H7 (cell line): ENCODE results near the gene AP1S2. TPM values are rescaled to one million over a fixed set of nuclear protein-coding genes. Genes with fewer than 3 reads are reported as not detected.

Experiments
- DNase-seq: peaks from one replicate; pipeline ENCODE4 v3.0.0; 2012
- H3K27me3 ChIP-seq: 2 replicates; pipeline ENCODE4 v1.6.0; 2011; ENCODE audit warnings: mild to moderate bottlenecking, low read length; ENCODE audit not compliant: control insufficient read depth, insufficient read depth
- H3K36me3 ChIP-seq: replicated peaks from 2 replicates; pipeline ENCODE4 v1.5.1; 2011; ENCODE audit warnings: low read length; ENCODE audit not compliant: control insufficient read depth, insufficient read depth
- H3K4me3 ChIP-seq: 2 replicates; pipeline ENCODE4 v1.5.1; 2011; ENCODE audit warnings: low read depth, mild to moderate bottlenecking, control low read depth, low read length, moderate library complexity; ENCODE audit not compliant: insufficient read depth
- total RNA-seq: library from RNA; depleted of rRNA; stranded (reverse); fragments of >200 nt; shearing (Covaris generic); gene quantifications from 2 replicates; pipeline ENCODE4 v1.2.3, GENCODE V29; 2014

Gene AP1S2
- total RNA-seq, 1 experiment from 2014 or later, result 287 TPM

GRCh38 chrX:15866147-15866546, 11.5 kb upstream of the AP1S2 start:
- Histone ChIP-seq H3K27me3 (no peaks in the 10 kb centered on the region), H3K36me3 (no peaks in the 10 kb centered on the region), H3K4me3 (no peak overlapping the region)
- DNase-seq, result no peak

- DNase-seq, result no peak
- Histone ChIP-seq H3K4me3 (no peak overlapping the region), H3K36me3 (no peaks in the 10 kb centered on the region), H3K27me3 (no peaks in the 10 kb centered on the region)
Observed at GRCh38 chrX:15864629-15865028, 10.0 kb upstream of the AP1S2 start.

- Histone ChIP-seq H3K27me3 (no peaks in the 10 kb centered on the region), H3K4me3 (no peak overlapping the region), H3K36me3 (no peaks in the 10 kb centered on the region)
- DNase-seq, result no peak
Observed at GRCh38 chrX:15864023-15864422, 9.4 kb upstream of the AP1S2 start.

GRCh38 chrX:15860921-15861320, 6.3 kb upstream of the AP1S2 start:
- Histone ChIP-seq H3K36me3 (no peaks in the 10 kb centered on the region), H3K27me3 (no peaks in the 10 kb centered on the region), H3K4me3 (no peak overlapping the region)
- no peak for DNase-seq

GRCh38 chrX:15858051-15858450, 3.4 kb upstream of the AP1S2 start:
- Histone ChIP-seq H3K4me3 (no peak overlapping the region), H3K27me3 (no peaks in the 10 kb centered on the region), H3K36me3 (no peaks in the 10 kb centered on the region)
- DNase-seq, result no peak

- Histone ChIP-seq H3K4me3 (no peak overlapping the region), H3K27me3 (no peaks in the 10 kb centered on the region), H3K36me3 (peaks cover 1% of the 10 kb centered on the region)
- no peak for DNase-seq
Observed at GRCh38 chrX:15856636-15857035, 2.0 kb upstream of the AP1S2 start.

GRCh38 chrX:15856222-15856587, 1.6 kb upstream of the AP1S2 start:
- Histone ChIP-seq H3K4me3 (no peak overlapping the region), H3K27me3 (no peaks in the 10 kb centered on the region), H3K36me3 (peaks cover 3% of the 10 kb centered on the region)
- no peak for DNase-seq

GRCh38 chrX:15855568-15856221, 1.1 kb upstream of the AP1S2 start:
- no peak for DNase-seq
- Histone ChIP-seq H3K4me3 (peak overlapping the region; percentile 75), H3K27me3 (no peaks in the 10 kb centered on the region), H3K36me3 (peaks cover 7% of the 10 kb centered on the region)

GRCh38 chrX:15854080-15854655, 445 bp downstream of the AP1S2 start:
- H3K27me3 ChIP-seq, result no peaks in the 10 kb centered on the region
- H3K36me3 ChIP-seq, result peaks cover 15% of the 10 kb centered on the region
- DNase-seq, result peak; percentile 80
- peak overlapping the region; percentile 83 for H3K4me3 ChIP-seq

- no peaks in the 10 kb centered on the region for H3K27me3 ChIP-seq
- no peak for DNase-seq
Observed at GRCh38 chrX:15853586-15854079, 980 bp downstream of the AP1S2 start.

GRCh38 chrX:15849555-15849954, 5.1 kb downstream of the AP1S2 start:
- DNase-seq, result peak; percentile 59

More at GRCh38 chrX:15853586-15854079, 980 bp downstream of the AP1S2 start:
- peak overlapping the region; percentile 83 for H3K4me3 ChIP-seq
- peaks cover 15% of the 10 kb centered on the region for H3K36me3 ChIP-seq

GRCh38 chrX:15848576-15848975, 6.0 kb downstream of the AP1S2 start:
- Histone ChIP-seq H3K4me3 (no peak overlapping the region), H3K36me3 (peaks cover 26% of the 10 kb centered on the region), H3K27me3 (no peaks in the 10 kb centered on the region)
- no peak for DNase-seq

More at GRCh38 chrX:15849555-15849954, 5.1 kb downstream of the AP1S2 start:
- Histone ChIP-seq H3K27me3 (no peaks in the 10 kb centered on the region), H3K36me3 (peaks cover 23% of the 10 kb centered on the region), H3K4me3 (no peak overlapping the region)

- Histone ChIP-seq H3K27me3 (no peaks in the 10 kb centered on the region), H3K4me3 (no peak overlapping the region), H3K36me3 (peaks cover 18% of the 10 kb centered on the region)
- DNase-seq, result no peak
Observed at GRCh38 chrX:15843960-15844359, 10.7 kb downstream of the AP1S2 start.

GRCh38 chrX:15841853-15842516, 12.6 kb downstream of the AP1S2 start:
- Histone ChIP-seq H3K27me3 (no peaks in the 10 kb centered on the region), H3K4me3 (no peak overlapping the region), H3K36me3 (peaks cover 17% of the 10 kb centered on the region)
- no peak for DNase-seq

GRCh38 chrX:15838017-15838416, 16.6 kb downstream of the AP1S2 start:
- no peak for DNase-seq
- H3K4me3 ChIP-seq, result no peak overlapping the region
- no peaks in the 10 kb centered on the region for H3K27me3 ChIP-seq
- H3K36me3 ChIP-seq, result peaks cover 10% of the 10 kb centered on the region
